Lower leg skin (tissue), 3 donors: ENCODE data around the gene TESK2.
"Not testable (repeated sequence)": the region's sequence is repeated elsewhere in the genome, so short reads cannot be mapped to it uniquely, and the experiment has no call there.

ENCODE experiments used
- POLR2A ChIP-seq, 2 donors: fragments of 450-650 bp; IDR thresholded peaks; one replicate each; pipeline ENCODE4 v1.6.1; 2016 to 2017; ENCODE audit warnings: antibody characterized with exemption in 2 of 2, mild to moderate bottlenecking in 1 of 2, moderate library complexity in 1 of 2
- TF ChIP-seq, protein P1 (sequence below), 3 donors: fragments of 450-650 bp; IDR thresholded peaks; one replicate each; pipeline ENCODE4 v1.5.1; 2016; ENCODE audit warnings: antibody characterized with exemption in 3 of 3, mild to moderate bottlenecking in 3 of 3, moderate library complexity in 2 of 3

DNA sequence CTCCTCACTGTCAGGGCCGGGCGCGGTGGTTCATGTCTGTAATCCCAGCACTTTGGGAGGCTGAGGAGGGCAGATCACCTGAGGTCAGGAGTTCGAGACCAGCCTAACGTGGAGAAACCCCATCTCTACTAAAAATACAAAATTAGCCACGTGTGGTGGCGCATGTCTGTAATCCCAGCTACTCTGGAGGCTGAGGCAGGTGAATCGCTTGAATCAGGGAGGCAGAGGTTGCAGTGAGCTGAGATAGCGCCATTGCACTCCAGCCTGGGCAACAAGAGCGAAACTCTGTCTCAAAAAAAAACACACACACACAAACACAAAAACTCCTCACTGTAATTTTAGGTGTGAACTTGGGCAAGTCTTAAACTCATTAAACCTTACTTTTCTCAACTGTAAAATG lies 33.0 kb upstream of the TESK2 start:
- TF ChIP-seq POLR2A (IDR thresholded peaks at IDR 0.05) = not testable (repeated sequence)
- TF ChIP-seq, protein P1, sequence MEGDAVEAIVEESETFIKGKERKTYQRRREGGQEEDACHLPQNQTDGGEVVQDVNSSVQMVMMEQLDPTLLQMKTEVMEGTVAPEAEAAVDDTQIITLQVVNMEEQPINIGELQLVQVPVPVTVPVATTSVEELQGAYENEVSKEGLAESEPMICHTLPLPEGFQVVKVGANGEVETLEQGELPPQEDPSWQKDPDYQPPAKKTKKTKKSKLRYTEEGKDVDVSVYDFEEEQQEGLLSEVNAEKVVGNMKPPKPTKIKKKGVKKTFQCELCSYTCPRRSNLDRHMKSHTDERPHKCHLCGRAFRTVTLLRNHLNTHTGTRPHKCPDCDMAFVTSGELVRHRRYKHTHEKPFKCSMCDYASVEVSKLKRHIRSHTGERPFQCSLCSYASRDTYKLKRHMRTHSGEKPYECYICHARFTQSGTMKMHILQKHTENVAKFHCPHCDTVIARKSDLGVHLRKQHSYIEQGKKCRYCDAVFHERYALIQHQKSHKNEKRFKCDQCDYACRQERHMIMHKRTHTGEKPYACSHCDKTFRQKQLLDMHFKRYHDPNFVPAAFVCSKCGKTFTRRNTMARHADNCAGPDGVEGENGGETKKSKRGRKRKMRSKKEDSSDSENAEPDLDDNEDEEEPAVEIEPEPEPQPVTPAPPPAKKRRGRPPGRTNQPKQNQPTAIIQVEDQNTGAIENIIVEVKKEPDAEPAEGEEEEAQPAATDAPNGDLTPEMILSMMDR (IDR thresholded peaks at IDR 0.05) = not testable (repeated sequence)
